Bronchial epithelial cell (primary cell): ENCODE data around the gene DRG1. TPM values are rescaled to one million over a fixed set of nuclear protein-coding genes. Genes with fewer than 3 reads are reported as not detected.

Experiments
- DNase-seq: peaks from one replicate; pipeline ENCODE4 v3.0.0-alpha.2; 2010; ENCODE audit warnings: low read depth
- FAIRE-seq: peaks from 2 replicates; lab custom pipeline; 2011; peaks lifted over from hg19 to GRCh38; lab: Jason Lieb, UNC
- H3K27me3 ChIP-seq: 2 replicates; pipeline ENCODE4 v1.5.1; 2011; ENCODE audit warnings: low read length; ENCODE audit not compliant: control insufficient read depth, insufficient read depth
- H3K36me3 ChIP-seq: 2 replicates; pipeline ENCODE4 v1.5.1; 2011; ENCODE audit warnings: low read length; ENCODE audit not compliant: control insufficient read depth, insufficient read depth
- H3K4me3 ChIP-seq: 2 replicates; pipeline ENCODE4 v1.5.1; 2011; ENCODE audit warnings: mild to moderate bottlenecking, low read depth, low read length, control low read depth
- CTCF ChIP-seq: IDR thresholded peaks from 2 replicates; pipeline ENCODE4 v1.5.1; 2011; ENCODE audit warnings: mild to moderate bottlenecking, moderate library complexity, low read length, control low read depth, inconsistent platforms; ENCODE audit not compliant: insufficient read depth, severe bottlenecking
- total RNA-seq: library from RNA; depleted of rRNA; stranded (reverse); fragments of >200 nt; gene quantifications from 2 replicates; pipeline ENCODE4 v1.2.1, GENCODE V29; 2014

Gene DRG1
- total RNA-seq, 1 donor from 2014 or later, result 74.2 TPM

GRCh38 chr22:31431950-31432349 is 32.5 kb downstream of the DRG1 start:
- no peak for FAIRE-seq
- Histone ChIP-seq H3K4me3 (no peak overlapping the region), H3K36me3 (peaks cover 14% of the 10 kb centered on the region), H3K27me3 (no peaks in the 10 kb centered on the region)
- no peak for TF ChIP-seq CTCF
- no peak for DNase-seq

DNA sequence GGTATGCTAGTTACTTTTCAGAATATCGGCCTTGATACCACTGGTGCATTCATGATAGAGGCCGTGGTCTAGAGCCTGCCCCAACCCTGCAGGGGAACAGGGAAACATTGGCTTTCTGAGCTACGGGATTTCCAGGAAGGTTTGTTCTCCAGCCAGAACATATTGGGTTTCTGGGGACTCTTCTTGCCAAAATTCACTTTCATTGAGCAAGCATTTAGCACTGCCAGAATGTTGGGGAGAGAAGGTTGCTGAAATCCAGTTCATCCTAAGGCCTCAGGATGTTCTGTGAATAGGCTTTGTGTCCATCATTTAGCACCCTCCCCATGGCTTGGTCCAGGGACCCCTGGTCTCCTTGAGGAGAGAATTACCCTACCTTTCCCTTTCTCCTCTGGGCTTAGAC is 36.7 kb downstream of the DRG1 start:
- DNase-seq (no peak), FAIRE-seq (peak; percentile 80)
- Histone ChIP-seq H3K4me3 (no peak overlapping the region), H3K36me3 (peaks cover 16% of the 10 kb centered on the region), H3K27me3 (no peaks in the 10 kb centered on the region)
- TF ChIP-seq CTCF, result no peak

DNA sequence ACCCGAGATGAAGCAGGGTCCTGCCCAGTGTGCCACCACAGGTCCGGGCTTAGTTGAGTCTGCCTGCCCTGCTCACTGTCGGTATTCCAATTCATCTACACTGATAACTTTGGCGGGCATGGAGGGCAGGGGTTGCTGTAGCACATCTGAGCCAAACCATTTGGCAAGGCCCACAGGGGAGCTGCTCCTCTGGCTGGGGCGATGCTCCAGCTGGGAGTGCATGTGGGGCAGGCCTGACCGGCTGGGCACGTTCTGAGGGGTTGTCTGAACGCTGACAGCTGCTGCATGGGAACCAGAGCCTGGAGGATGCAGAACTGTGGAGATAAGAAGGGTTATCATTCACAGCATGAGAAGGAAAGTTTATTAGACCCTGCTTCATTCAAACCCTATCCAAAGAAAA is 40.4 kb downstream of the DRG1 start:
- no peak for DNase-seq
- peaks cover 12% of the 10 kb centered on the region for H3K36me3 ChIP-seq
- FAIRE-seq, result no peak

GRCh38 chr22:31440681-31441080 is 41.3 kb downstream of the DRG1 start:
- TF ChIP-seq CTCF, result no peak

More for the DNA sequence above, 40.4 kb downstream of the DRG1 start:
- H3K27me3 ChIP-seq, result no peaks in the 10 kb centered on the region
- no peak overlapping the region for H3K4me3 ChIP-seq
- no peak for TF ChIP-seq CTCF

DNA sequence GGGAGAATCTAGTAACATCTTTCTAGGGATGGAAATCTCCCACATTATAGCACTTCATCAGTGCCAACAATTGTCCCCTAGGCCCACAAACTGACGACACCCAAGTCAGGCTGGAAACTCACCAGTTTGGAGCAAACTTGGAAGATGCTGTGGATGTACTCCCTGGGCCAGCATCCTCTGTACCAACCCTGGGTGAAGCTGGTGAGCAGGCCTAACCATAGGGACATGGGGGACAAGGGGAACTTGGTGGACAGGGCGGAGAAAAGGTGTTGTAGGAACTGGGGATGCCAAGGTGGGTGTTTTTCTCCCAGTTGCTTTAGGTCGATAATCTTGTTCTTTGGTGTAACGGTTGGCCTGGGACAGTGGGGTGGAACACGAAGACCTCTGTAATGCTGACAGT is 42.2 kb downstream of the DRG1 start:
- no peak overlapping the region for H3K4me3 ChIP-seq
- no peaks in the 10 kb centered on the region for H3K27me3 ChIP-seq
- H3K36me3 ChIP-seq, result peaks cover 16% of the 10 kb centered on the region
- no peak for TF ChIP-seq CTCF
- DNase-seq, result no peak
- FAIRE-seq, result no peak

More at GRCh38 chr22:31440681-31441080, 41.3 kb downstream of the DRG1 start:
- FAIRE-seq (no peak), DNase-seq (no peak)
- Histone ChIP-seq H3K4me3 (no peak overlapping the region), H3K27me3 (no peaks in the 10 kb centered on the region), H3K36me3 (peaks cover 14% of the 10 kb centered on the region)
